Fibroblast of peridontal ligament (primary cell): ENCODE measurements around the gene ESD.

Experiments used
- DNase-seq: peaks from one replicate; pipeline ENCODE4 v3.0.0-alpha.2; 2010; ENCODE audit errors: extremely low read depth

The ESD gene

GRCh38 chr13:46747031-46747820 is 49.7 kb downstream of the ESD start:
- no peak for DNase-seq

- no peak for DNase-seq
These were observed 51.3 kb downstream of the ESD start for GRCh38 chr13:46745706-46746105.

DNA sequence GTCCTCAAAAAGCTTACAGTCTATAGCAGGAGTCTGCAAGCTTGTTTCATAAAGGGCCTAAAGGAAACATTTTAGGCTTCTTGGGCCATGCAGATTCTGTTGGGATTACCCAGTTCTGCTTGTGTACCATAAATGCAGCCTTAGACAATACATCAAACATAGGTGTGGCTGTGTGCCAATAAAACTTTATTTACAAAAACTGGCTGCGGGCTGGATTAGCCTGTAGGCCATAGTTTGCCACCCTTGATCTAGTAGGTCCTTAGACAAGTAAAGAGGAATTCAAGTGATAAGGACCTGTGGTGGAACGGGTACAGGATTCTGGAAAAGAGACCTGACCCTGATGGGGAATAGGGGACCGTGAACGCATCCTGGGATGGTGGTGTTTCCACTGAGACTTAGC is 51.9 kb downstream of the ESD start:
- no peak for DNase-seq

DNA sequence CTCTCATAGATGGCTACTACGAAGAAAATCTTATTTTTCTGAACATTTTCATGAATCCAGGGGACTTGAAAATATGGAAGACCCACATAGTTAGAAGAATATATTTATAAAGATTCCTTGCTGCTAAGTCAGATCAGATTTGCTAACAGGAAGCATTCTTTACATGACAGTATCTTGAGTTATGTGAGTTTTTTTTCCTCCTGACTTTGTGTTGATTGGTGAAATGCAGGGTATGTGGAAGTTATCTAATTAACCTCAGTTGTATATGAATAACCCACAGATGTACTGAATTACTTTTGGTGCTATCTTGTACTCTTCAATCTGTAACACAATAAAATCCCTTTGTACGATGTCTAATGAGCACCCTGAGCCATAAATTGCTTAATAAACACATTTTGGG is 53.8 kb downstream of the ESD start:
- DNase-seq = peak; percentile 60

DNA sequence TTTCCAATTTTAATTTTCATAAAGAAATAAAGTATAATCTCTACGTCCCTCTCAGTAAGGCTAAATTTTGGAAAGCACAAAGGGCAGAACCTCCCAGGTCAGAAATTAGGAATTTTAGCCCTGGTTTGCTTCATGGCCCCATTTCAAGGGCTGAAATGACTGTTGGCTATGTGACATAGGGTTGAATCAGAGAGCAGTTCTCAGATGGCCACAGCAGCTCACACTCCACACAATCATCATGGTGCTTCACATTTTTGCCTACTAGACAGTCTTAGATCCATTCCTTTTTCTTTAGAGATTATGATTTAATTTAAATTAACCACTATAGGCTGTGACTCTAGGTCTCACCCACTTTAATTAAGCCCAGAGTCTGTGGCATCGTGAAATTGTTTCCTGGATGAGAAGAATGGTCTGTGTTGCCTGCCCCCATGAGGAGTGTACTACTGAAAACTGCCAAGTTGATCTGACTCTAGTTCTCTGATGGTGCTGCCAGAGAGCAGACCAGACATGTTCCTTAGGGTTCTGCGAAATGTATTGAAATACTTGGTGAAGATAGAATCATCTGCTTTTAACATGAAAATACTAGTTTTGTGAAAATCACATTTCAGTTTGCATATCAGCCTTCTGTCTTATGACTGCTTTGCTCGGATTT is 57.4 kb downstream of the ESD start:
- DNase-seq = no peak

- no peak for DNase-seq
These were observed 58.2 kb downstream of the ESD start for GRCh38 chr13:46738766-46739165.

DNA sequence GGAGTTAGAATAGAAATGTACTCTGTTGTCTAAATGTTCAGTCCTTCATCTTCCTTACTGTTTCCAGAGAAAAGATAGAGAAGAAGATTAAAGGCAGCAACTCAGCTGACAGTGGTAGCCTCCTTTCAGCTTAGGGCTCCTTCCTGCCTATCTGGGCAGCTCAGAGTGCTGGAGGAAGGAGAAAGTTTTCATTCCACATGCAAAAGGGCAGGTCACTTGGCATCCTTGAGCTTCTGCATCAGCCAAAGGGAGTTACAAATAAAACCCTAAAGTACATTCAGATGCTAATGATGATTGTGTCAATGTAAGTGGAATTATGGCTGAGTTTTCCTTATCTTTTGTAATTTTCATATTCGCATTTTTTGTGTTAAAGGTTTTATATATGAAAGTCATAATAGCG is 58.9 kb downstream of the ESD start:
- DNase-seq = peak; percentile 40

DNA sequence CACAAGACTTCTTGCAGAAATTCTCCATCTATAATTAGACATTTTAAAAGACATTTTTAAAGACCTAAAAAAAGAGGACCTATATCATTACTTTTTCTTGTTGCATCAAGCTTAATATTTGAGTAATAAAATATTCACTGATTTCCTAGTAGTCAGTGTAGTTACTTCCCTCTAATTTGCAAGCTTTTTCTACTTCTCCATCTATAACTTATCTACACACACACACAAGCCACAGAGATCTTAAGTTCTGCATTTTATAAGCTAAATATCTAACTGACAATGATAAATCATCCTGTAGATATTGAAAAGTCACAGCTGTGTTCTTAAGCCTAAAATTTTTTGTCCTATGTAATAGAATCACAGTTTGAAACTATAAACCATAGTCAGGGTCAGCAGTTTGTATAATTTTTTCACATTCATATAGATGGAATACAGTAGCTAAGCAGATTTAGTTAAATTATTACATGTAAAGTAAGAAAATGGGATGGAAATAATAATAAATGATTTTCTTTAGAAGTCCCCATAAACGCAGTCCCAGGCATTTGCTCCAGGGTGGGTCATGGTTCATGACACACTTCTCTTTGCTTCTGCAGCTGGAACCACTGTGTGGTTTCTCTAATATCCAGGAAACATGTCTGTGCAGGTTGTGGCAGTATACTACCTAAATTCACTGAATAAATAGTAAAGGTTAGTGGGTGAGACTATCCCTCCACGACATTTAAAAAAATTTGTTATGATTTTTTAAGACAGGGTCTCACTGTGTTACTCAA is 60.2 kb downstream of the ESD start:
- no peak for DNase-seq

DNA sequence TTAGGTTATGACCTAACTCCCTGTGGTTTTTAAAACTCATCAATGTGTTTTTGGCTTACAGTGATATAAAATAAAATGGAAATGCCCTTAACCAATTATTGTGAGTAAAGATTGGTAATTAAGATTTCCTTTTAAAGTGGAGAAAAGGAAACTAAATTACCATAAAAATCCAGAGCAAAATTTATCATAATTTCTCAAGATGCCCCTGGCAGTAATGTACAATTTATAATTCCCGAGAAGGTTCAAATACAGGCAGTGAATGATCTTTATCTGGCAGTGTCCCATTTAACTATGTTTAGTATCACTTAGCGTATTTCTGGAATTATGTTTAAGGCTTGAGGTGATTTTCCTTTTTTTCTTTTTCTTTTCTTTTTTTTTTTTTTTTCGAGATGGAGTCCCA is 61.5 kb downstream of the ESD start:
- no peak for DNase-seq

GRCh38 chr13:46731535-46731934 is 65.4 kb downstream of the ESD start:
- no peak for DNase-seq

DNA sequence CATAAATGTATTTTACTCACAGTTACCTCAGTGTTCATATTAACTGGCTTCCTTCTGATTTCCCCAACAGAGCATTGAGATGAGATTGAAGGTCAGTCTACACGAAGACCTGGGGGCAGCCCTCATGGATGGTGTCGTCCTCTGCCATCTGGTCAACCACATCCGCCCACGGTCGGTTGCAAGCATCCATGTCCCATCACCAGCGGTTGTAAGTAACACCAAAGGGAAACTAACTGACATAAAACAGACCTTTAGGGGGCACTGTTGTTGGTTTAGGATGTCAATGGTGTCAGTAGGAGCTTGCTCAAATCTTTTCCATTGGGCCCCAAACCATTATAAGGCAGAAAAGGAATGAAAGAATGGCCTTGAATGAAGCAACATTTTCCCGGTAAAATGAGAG is 68.2 kb downstream of the ESD start:
- DNase-seq = no peak

- no peak for DNase-seq
These were observed 70.6 kb downstream of the ESD start for GRCh38 chr13:46726347-46726746.
